Measurements from ENCODE around the gene KNL1. TPM values are rescaled to one million over a fixed set of nuclear protein-coding genes. Genes with fewer than 3 reads are reported as not detected.
A peak's percentile ranks its signal among the peaks of the same experiment; 100 is the strongest.

KNL1 gene
- total RNA-seq, 1 donor from 2014 or later = 3.8 TPM

DNA sequence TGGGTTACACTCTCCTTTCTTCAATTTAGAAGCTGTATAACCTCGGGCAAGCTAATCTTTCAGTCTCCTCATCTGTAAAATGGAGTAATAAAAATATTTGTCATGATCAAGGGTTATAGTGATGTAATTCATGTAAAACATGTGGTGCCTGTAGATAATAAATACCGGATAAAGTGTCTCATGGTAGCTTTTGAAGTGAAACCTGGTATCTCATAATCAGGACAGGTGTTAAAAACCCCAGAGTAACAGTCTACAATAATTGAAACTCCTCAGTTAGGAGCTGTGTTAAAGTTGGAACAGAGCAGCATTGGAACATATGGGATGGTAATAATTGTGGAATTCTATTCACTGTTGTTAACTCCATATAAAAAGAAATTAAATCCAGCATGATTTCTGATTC, 884 bp upstream of the KNL1 start:
- TF ChIP-seq, protein P1, sequence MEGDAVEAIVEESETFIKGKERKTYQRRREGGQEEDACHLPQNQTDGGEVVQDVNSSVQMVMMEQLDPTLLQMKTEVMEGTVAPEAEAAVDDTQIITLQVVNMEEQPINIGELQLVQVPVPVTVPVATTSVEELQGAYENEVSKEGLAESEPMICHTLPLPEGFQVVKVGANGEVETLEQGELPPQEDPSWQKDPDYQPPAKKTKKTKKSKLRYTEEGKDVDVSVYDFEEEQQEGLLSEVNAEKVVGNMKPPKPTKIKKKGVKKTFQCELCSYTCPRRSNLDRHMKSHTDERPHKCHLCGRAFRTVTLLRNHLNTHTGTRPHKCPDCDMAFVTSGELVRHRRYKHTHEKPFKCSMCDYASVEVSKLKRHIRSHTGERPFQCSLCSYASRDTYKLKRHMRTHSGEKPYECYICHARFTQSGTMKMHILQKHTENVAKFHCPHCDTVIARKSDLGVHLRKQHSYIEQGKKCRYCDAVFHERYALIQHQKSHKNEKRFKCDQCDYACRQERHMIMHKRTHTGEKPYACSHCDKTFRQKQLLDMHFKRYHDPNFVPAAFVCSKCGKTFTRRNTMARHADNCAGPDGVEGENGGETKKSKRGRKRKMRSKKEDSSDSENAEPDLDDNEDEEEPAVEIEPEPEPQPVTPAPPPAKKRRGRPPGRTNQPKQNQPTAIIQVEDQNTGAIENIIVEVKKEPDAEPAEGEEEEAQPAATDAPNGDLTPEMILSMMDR (IDR thresholded peaks at IDR 0.05; ENCODE audit: insufficient read depth, low read length, poor library complexity, severe bottlenecking) = no peak
- Histone ChIP-seq H3K36me3 (ENCODE audit: control insufficient read depth, insufficient read depth, low read length) (no peaks in the 10 kb centered on the region), H3K27me3 (ENCODE audit: control insufficient read depth, insufficient read depth, low read length) (no peaks in the 10 kb centered on the region), H3K4me3 (ENCODE audit: low read depth, low read length) (no peak overlapping the region)
- DNase-seq (ENCODE audit: low read depth) = no peak

GRCh38 chr15:40594429-40594836, 384 bp downstream of the KNL1 start:
- no peak for DNase-seq (ENCODE audit: low read depth)
- peak overlapping the region; percentile 64 for H3K4me3 ChIP-seq (ENCODE audit: low read depth, low read length)
- TF ChIP-seq, protein P1 (IDR thresholded peaks at IDR 0.05; ENCODE audit: insufficient read depth, low read length, poor library complexity, severe bottlenecking) = peak; percentile 14
- no peaks in the 10 kb centered on the region for H3K36me3 ChIP-seq (ENCODE audit: control insufficient read depth, insufficient read depth, low read length)
- H3K27me3 ChIP-seq (ENCODE audit: control insufficient read depth, insufficient read depth, low read length) = no peaks in the 10 kb centered on the region

DNA sequence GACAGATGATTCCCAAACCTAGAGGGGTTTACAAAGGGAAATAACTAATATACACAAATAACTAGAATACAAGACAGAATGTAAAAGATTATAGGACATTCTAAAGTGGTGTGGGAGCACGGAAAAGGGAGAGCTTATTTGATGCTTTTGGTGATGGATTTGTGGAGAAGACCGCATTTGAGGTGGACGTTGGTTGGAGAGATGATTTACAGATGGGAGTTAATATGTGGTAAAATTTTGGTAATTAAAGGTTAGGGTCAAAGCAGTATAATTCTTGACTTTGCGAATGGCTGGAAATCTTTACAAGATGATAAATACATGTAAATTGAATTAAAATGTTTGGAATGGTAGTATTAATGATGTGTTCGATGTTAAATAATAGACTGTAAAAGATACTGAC, 1.2 kb downstream of the KNL1 start:
- DNase-seq (ENCODE audit: low read depth) = no peak
- peak overlapping the region; percentile 64 for H3K4me3 ChIP-seq (ENCODE audit: low read depth, low read length)
- TF ChIP-seq, protein P1 (IDR thresholded peaks at IDR 0.05; ENCODE audit: insufficient read depth, low read length, poor library complexity, severe bottlenecking) = no peak
- no peaks in the 10 kb centered on the region for H3K27me3 ChIP-seq (ENCODE audit: control insufficient read depth, insufficient read depth, low read length)
- H3K36me3 ChIP-seq (ENCODE audit: control insufficient read depth, insufficient read depth, low read length) = no peaks in the 10 kb centered on the region

GRCh38 chr15:40595773-40596172, 1.7 kb downstream of the KNL1 start:
- TF ChIP-seq, protein P1 (IDR thresholded peaks at IDR 0.05; ENCODE audit: insufficient read depth, low read length, poor library complexity, severe bottlenecking) = no peak
- Histone ChIP-seq H3K27me3 (ENCODE audit: control insufficient read depth, insufficient read depth, low read length) (no peaks in the 10 kb centered on the region), H3K36me3 (ENCODE audit: control insufficient read depth, insufficient read depth, low read length) (no peaks in the 10 kb centered on the region), H3K4me3 (ENCODE audit: low read depth, low read length) (no peak overlapping the region)
- DNase-seq (ENCODE audit: low read depth) = no peak

DNA sequence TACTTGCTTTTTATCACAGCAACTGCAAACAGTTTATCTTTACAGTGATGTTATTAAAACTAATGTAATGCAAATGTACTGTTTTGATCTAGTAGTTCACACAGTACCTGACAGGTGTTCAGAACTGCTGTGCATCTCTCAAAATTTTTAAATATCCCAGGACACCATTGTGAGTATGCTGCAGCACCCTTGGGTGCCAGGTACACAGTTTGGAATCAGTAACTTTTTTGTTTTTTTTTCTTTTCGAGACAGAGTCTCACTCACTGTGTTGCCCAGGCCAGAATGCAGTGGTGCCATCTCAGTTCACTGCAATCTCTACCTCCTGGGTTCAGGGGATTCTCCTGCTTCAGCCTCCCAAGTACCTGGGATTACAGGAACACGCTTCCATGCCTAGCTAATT, 3.0 kb downstream of the KNL1 start:
- Histone ChIP-seq H3K36me3 (ENCODE audit: control insufficient read depth, insufficient read depth, low read length) (no peaks in the 10 kb centered on the region), H3K4me3 (ENCODE audit: low read depth, low read length) (no peak overlapping the region), H3K27me3 (ENCODE audit: control insufficient read depth, insufficient read depth, low read length) (no peaks in the 10 kb centered on the region)
- no peak for DNase-seq (ENCODE audit: low read depth)
- TF ChIP-seq, protein P1 (IDR thresholded peaks at IDR 0.05; ENCODE audit: insufficient read depth, low read length, poor library complexity, severe bottlenecking) = no peak

- no peaks in the 10 kb centered on the region for H3K27me3 ChIP-seq (ENCODE audit: control insufficient read depth, insufficient read depth, low read length)
- no peaks in the 10 kb centered on the region for H3K36me3 ChIP-seq (ENCODE audit: control insufficient read depth, insufficient read depth, low read length)
- TF ChIP-seq, protein P1 (IDR thresholded peaks at IDR 0.05; ENCODE audit: insufficient read depth, low read length, poor library complexity, severe bottlenecking) = no peak
- H3K4me3 ChIP-seq (ENCODE audit: low read depth, low read length) = no peak overlapping the region
- no peak for DNase-seq (ENCODE audit: low read depth)
Measured at GRCh38 chr15:40598126-40598525, 4.1 kb downstream of the KNL1 start.
